ENCODE results near the gene TIMM17B.

TIMM17B gene

GRCh38 chrX:48897625-48898306, at the start of gene TIMM17B, which contains the start of gene PQBP1:
Gene TIMM17B, minus strand, starts transcription at chrX:48897768. Its CDS starts 19 bp downstream, at chrX:48897749.
Gene PQBP1, plus strand, starts transcription at chrX:48897930. Its CDS starts 580 bp downstream, at chrX:48898510.
- peak; percentile 92 to 95 for ATAC-seq

- ATAC-seq = peak in 1 of 2 donors; percentile 27
These were observed 48.2 kb upstream of the TIMM17B start for GRCh38 chrX:48945517-48946348.

GRCh38 chrX:48942895-48943294, 45.3 kb upstream of the TIMM17B start:
- ATAC-seq = peak in 1 of 2 donors; percentile 8

- ATAC-seq = no peak
These were observed 42.9 kb upstream of the TIMM17B start for GRCh38 chrX:48940404-48940955.

GRCh38 chrX:48939524-48940228, 42.1 kb upstream of the TIMM17B start:
- ATAC-seq = no peak

- peak; percentile 50 to 52 for ATAC-seq
These were observed 41.3 kb upstream of the TIMM17B start for GRCh38 chrX:48938721-48939425.

- peak; percentile 69 to 71 for ATAC-seq
These were observed 39.7 kb upstream of the TIMM17B start for GRCh38 chrX:48937054-48937907.

GRCh38 chrX:48936429-48937053, 39.0 kb upstream of the TIMM17B start:
- ATAC-seq = no peak

- no peak for ATAC-seq
These were observed 37.7 kb upstream of the TIMM17B start for GRCh38 chrX:48935301-48935670.

- ATAC-seq = no peak
These were observed 37.2 kb upstream of the TIMM17B start for GRCh38 chrX:48934581-48935300.

- peak; percentile 12 to 19 for ATAC-seq
These were observed 36.2 kb upstream of the TIMM17B start for GRCh38 chrX:48933757-48934156.

- ATAC-seq = no peak
These were observed 30.3 kb upstream of the TIMM17B start for GRCh38 chrX:48927736-48928382.

- ATAC-seq = no peak
These were observed 29.6 kb upstream of the TIMM17B start for GRCh38 chrX:48927123-48927522.

- ATAC-seq = no peak
These were observed 26.7 kb upstream of the TIMM17B start for GRCh38 chrX:48924270-48924669.

GRCh38 chrX:48923771-48924170, 26.2 kb upstream of the TIMM17B start:
- no peak for ATAC-seq

GRCh38 chrX:48920718-48921104, 23.1 kb upstream of the TIMM17B start:
- ATAC-seq = no peak

GRCh38 chrX:48919947-48920717, 22.6 kb upstream of the TIMM17B start:
- ATAC-seq = peak; percentile 41 to 47

GRCh38 chrX:48919360-48919841, 21.8 kb upstream of the TIMM17B start:
- ATAC-seq = peak; percentile 30 to 37

Data from activated CD4-positive, CD25-positive, alpha-beta regulatory T cell treated with anti-CD3 and anti-CD28 coated beads, Interleukin-2, amount 50 U/mL, for 24 hours (primary cell).